Natural killer cell (primary cell): ENCODE measurements around the gene LPAR3. TPM values are rescaled to one million over a fixed set of nuclear protein-coding genes. Genes with fewer than 3 reads are reported as not detected.

Source experiments
- ATAC-seq, 3 donors: fragments of 150-1000 bp in 2 of 3; fragments of 200-7000 bp in 1 of 3; cut with Tn5 transposase; 1 replicate in 1 of 3; 2 replicates in 2 of 3; pipeline ENCODE4 v1.10.0; 2021; ENCODE audit warnings: mild to moderate bottlenecking in 2 of 3, moderate library complexity in 2 of 3
- DNase-seq, 2 donors: peaks; one replicate each; pipeline versions ENCODE4 v3.0.0 to v3.0.0-alpha.2; 2013 to 2021; ENCODE audit warnings: mixed read lengths in 1 of 2
- H3K27ac ChIP-seq: one replicate; pipeline ENCODE4 v1.5.1; 2013; ENCODE audit warnings: mild to moderate bottlenecking, low read length
- H3K27me3 ChIP-seq: one replicate; pipeline ENCODE4 v1.6.1; 2013; ENCODE audit warnings: low read length; ENCODE audit not compliant: control insufficient read depth, insufficient read depth
- H3K36me3 ChIP-seq: one replicate; pipeline ENCODE4 v1.6.1; 2013; ENCODE audit warnings: low read length; ENCODE audit not compliant: control insufficient read depth, insufficient read depth
- H3K4me1 ChIP-seq: one replicate; pipeline ENCODE4 v1.6.1; 2013; ENCODE audit warnings: low read length; ENCODE audit not compliant: control insufficient read depth, insufficient read depth
- H3K4me3 ChIP-seq: one replicate; pipeline ENCODE4 v1.5.1; 2013; ENCODE audit warnings: low read length
- H3K9me3 ChIP-seq: one replicate; pipeline ENCODE4 v1.6.1; 2013; ENCODE audit warnings: low read length; ENCODE audit not compliant: control insufficient read depth, insufficient read depth
- H3K27ac Mint-ChIP-seq, 2 donors: one replicate each; pipeline ENCODE4 v1.8.0; 2022; ENCODE audit warnings: mild to moderate bottlenecking in 2 of 2, mixed read lengths in 2 of 2, moderate library complexity in 1 of 2
- H3K27me3 Mint-ChIP-seq, 2 donors: one replicate each; pipeline ENCODE4 v1.8.0; 2022; ENCODE audit warnings: low read depth in 2 of 2, mixed read lengths in 2 of 2
- H3K36me3 Mint-ChIP-seq: one replicate; pipeline ENCODE4 v1.8.0; 2022; ENCODE audit warnings: mixed read lengths
- H3K4me1 Mint-ChIP-seq, 2 donors: one replicate each; pipeline ENCODE4 v1.8.0; 2022; ENCODE audit warnings: mixed read lengths in 2 of 2
- H3K4me3 Mint-ChIP-seq: one replicate; pipeline ENCODE4 v1.8.0; 2022; ENCODE audit warnings: mild to moderate bottlenecking, moderate library complexity, mixed read lengths
- H3K9me3 Mint-ChIP-seq, 2 donors: one replicate each; pipeline ENCODE4 v1.8.0; 2022; ENCODE audit warnings: mixed read lengths in 2 of 2
- WGBS: methylation state at CpG from one replicate; pipeline ENCODE4 v1.1.7; 2013; ENCODE audit warnings: missing lambda C conversion rate; ENCODE audit not compliant: insufficient coverage; 5-methylcytosine and 5-hydroxymethylcytosine counted together
- intact Hi-C: fragments of 100-400 bp; cut with micrococcal nuclease; formaldehyde crosslinking; loops from one replicate; pipeline ENCODE4 v1.14.2; 2022
- total RNA-seq, 4 donors: library from RNA; stranded (reverse); fragments of 120-200 nt in 1 of 4; gene quantifications; one replicate each; pipeline versions ENCODE4 v1.2.3 to v1.2.4, GENCODE V29; 2013 to 2022
- TF ChIP-seq, protein P1 (sequence below): fragments of 200-600 bp; IDR thresholded peaks from one replicate; pipeline ENCODE4 v1.8.0; 2022; ENCODE audit warnings: antibody characterized with exemption

The LPAR3 gene
- total RNA-seq, 3 donors from 2014 or later (not counting 1 experiment from before 2014, with no cell fraction given) = 0.48 to 0.64 TPM; not detected in 1

- Histone ChIP-seq H3K4me1 (no peaks in the 10 kb centered on the region), H3K4me3 (no peak overlapping the region), H3K27me3 (no peaks in the 10 kb centered on the region), H3K27ac (no peak overlapping the region), H3K36me3 (no peaks in the 10 kb centered on the region), H3K9me3 (no peaks in the 10 kb centered on the region)
- DNase-seq = no peak
- 87% methylated on average over 5 of the region's 5 CpGs for WGBS
- Mint-ChIP-seq H3K27ac (no peak overlapping the region), H3K4me1 (no peaks in the 10 kb centered on the region), H3K9me3 (no peaks in the 10 kb centered on the region), H3K4me3 (no peak overlapping the region), H3K36me3 (no peaks in the 10 kb centered on the region), H3K27me3 (peaks cover 10 to 21% of the 10 kb centered on the region in 2 donors)
- TF ChIP-seq, protein P1, sequence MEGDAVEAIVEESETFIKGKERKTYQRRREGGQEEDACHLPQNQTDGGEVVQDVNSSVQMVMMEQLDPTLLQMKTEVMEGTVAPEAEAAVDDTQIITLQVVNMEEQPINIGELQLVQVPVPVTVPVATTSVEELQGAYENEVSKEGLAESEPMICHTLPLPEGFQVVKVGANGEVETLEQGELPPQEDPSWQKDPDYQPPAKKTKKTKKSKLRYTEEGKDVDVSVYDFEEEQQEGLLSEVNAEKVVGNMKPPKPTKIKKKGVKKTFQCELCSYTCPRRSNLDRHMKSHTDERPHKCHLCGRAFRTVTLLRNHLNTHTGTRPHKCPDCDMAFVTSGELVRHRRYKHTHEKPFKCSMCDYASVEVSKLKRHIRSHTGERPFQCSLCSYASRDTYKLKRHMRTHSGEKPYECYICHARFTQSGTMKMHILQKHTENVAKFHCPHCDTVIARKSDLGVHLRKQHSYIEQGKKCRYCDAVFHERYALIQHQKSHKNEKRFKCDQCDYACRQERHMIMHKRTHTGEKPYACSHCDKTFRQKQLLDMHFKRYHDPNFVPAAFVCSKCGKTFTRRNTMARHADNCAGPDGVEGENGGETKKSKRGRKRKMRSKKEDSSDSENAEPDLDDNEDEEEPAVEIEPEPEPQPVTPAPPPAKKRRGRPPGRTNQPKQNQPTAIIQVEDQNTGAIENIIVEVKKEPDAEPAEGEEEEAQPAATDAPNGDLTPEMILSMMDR = no peak
- ATAC-seq = no peak
- intact Hi-C loops = no loop called here
These were observed 62.9 kb downstream of the LPAR3 start for GRCh38 chr1:84830136-84830535.

DNA sequence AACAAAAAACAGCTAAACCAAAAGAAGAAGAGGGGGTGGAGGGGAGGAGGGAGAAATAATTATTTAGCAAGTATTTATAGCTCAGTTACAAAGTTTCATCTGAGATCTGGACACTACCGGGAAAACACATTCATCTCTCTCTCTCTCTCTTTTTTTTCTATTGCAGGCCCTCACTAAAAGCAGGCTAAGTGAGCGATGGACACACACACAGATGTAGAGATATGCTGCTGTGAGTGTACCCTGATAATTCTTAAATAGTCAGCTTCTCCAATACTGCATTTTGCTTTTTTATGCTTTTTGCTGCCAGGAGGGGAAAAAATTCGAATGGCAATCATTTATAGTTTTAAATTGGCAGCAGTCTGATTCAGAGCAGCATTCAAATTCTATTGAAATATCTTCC is 65.0 kb downstream of the LPAR3 start:
- Mint-ChIP-seq H3K4me1 (no peaks in the 10 kb centered on the region), H3K4me3 (no peak overlapping the region), H3K27me3 (peaks cover 12 to 17% of the 10 kb centered on the region in 2 donors), H3K9me3 (no peaks in the 10 kb centered on the region), H3K36me3 (no peaks in the 10 kb centered on the region), H3K27ac (no peak overlapping the region)
- no peaks in the 10 kb centered on the region for H3K27me3 ChIP-seq
- no peak overlapping the region for H3K4me3 ChIP-seq
- TF ChIP-seq, protein P1 = no peak
- no peaks in the 10 kb centered on the region for H3K4me1 ChIP-seq
- no peak for ATAC-seq
- H3K9me3 ChIP-seq = no peaks in the 10 kb centered on the region
- H3K36me3 ChIP-seq = no peaks in the 10 kb centered on the region
- intact Hi-C loops = no loop called here
- no peak for DNase-seq
- H3K27ac ChIP-seq = no peak overlapping the region
- 73% methylated on average over 2 of the region's 3 CpGs for WGBS

GRCh38 chr1:84827555-84827954 is 65.5 kb downstream of the LPAR3 start:
- DNase-seq (no peak), ATAC-seq (no peak)
- intact Hi-C loops = no loop called here
- H3K36me3 ChIP-seq = no peaks in the 10 kb centered on the region
- TF ChIP-seq, protein P1 = no peak
- Mint-ChIP-seq H3K9me3 (no peaks in the 10 kb centered on the region), H3K4me3 (no peak overlapping the region), H3K27ac (no peak overlapping the region), H3K4me1 (no peaks in the 10 kb centered on the region), H3K27me3 (peaks cover 12 to 17% of the 10 kb centered on the region in 2 donors), H3K36me3 (no peaks in the 10 kb centered on the region)
- WGBS = 85% methylated on average over 3 of the region's 3 CpGs
- no peaks in the 10 kb centered on the region for H3K27me3 ChIP-seq
- H3K9me3 ChIP-seq = no peaks in the 10 kb centered on the region
- H3K4me3 ChIP-seq = no peak overlapping the region
- H3K4me1 ChIP-seq = no peaks in the 10 kb centered on the region
- H3K27ac ChIP-seq = no peak overlapping the region

DNA sequence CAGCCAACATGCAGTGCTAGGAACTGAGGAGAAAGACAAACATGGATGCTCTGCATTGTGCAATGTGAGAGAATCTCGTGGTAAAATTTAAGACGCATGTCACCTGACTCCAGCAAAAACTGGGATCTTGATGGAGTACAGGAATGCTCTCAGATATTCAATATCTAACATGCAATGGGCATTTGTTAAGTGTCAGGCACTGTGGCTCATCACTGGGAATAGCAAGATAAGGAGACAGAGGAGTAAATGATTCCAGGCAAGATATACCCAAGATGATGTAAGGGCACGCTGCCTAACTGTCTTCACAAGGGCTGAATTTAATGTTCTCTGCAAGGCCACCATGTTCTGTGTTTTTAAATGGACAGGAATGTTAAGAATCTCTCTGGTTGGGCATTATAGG is 67.8 kb downstream of the LPAR3 start:
- Histone ChIP-seq H3K4me1 (no peaks in the 10 kb centered on the region), H3K9me3 (no peaks in the 10 kb centered on the region), H3K36me3 (no peaks in the 10 kb centered on the region), H3K27ac (no peak overlapping the region), H3K4me3 (no peak overlapping the region), H3K27me3 (no peaks in the 10 kb centered on the region)
- H3K4me1 Mint-ChIP-seq = no peaks in the 10 kb centered on the region
- no peaks in the 10 kb centered on the region for H3K9me3 Mint-ChIP-seq
- WGBS = 92% methylated on average over 3 of the region's 3 CpGs
- no peak for DNase-seq
- H3K4me3 Mint-ChIP-seq = no peak overlapping the region
- TF ChIP-seq, protein P1 = no peak
- H3K36me3 Mint-ChIP-seq = no peaks in the 10 kb centered on the region
- no peak for ATAC-seq
- peaks cover 14 to 17% of the 10 kb centered on the region in 2 donors for H3K27me3 Mint-ChIP-seq
- no peak overlapping the region for H3K27ac Mint-ChIP-seq
- intact Hi-C loops = no loop called here
